ENCODE data around the gene RNF182.

GRCh38 chr6:13918686-13919250 lies 6.0 kb upstream of the RNF182 start:
- no peak for TF ChIP-seq CTCF (IDR thresholded peaks at IDR 0.05)
- TF ChIP-seq EZH2 (IDR thresholded peaks at IDR 0.05; ENCODE audit: borderline replicate concordance, insufficient read depth, low read depth, low read length, poor library complexity, severe bottlenecking) = no peak

Data from B cell (primary cell).